Fibroblast of villous mesenchyme (primary cell): Measurements from ENCODE around the gene C7. TPM values are rescaled to one million over a fixed set of nuclear protein-coding genes. Genes with fewer than 3 reads are reported as not detected.

ENCODE experiments used
- DNase-seq: peaks from one replicate; pipeline ENCODE4 v3.0.0-alpha.2; 2010; ENCODE audit warnings: low read depth
- H3K4me3 ChIP-seq: 2 replicates; pipeline ENCODE4 v1.5.1; 2011; ENCODE audit warnings: low read depth, mild to moderate bottlenecking, low read length
- total RNA-seq: library from RNA; depleted of rRNA; stranded (reverse); fragments of >200 nt; gene quantifications from 2 replicates; pipeline ENCODE4 v1.2.3, GENCODE V29; 2012
- TF ChIP-seq, protein P1 (sequence below): IDR thresholded peaks from 2 replicates; pipeline ENCODE4 v1.5.1; 2012; ENCODE audit warnings: low read depth, mild to moderate bottlenecking, low read length; ENCODE audit not compliant: insufficient read depth

C7 gene
- total RNA-seq, 1 donor, result not detected

DNA sequence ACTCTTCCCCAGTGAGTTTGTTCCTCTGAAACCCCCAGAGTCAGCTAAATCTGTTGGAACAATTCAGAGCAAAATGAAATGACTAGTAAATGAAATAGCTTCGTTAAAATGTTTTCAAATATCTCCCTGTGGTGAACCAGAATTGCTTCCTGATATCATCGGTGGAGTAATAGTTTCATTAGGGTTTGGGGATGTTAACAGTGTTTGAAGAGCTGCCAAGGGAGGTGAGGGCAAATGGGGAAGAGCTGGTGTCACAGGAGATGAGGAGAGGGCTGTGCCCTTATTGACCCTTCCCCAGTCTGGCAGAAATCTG lies 4.3 kb upstream of the C7 start:
- no peak for DNase-seq
- no peak overlapping the region for H3K4me3 ChIP-seq
- TF ChIP-seq, protein P1, sequence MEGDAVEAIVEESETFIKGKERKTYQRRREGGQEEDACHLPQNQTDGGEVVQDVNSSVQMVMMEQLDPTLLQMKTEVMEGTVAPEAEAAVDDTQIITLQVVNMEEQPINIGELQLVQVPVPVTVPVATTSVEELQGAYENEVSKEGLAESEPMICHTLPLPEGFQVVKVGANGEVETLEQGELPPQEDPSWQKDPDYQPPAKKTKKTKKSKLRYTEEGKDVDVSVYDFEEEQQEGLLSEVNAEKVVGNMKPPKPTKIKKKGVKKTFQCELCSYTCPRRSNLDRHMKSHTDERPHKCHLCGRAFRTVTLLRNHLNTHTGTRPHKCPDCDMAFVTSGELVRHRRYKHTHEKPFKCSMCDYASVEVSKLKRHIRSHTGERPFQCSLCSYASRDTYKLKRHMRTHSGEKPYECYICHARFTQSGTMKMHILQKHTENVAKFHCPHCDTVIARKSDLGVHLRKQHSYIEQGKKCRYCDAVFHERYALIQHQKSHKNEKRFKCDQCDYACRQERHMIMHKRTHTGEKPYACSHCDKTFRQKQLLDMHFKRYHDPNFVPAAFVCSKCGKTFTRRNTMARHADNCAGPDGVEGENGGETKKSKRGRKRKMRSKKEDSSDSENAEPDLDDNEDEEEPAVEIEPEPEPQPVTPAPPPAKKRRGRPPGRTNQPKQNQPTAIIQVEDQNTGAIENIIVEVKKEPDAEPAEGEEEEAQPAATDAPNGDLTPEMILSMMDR, result no peak

DNA sequence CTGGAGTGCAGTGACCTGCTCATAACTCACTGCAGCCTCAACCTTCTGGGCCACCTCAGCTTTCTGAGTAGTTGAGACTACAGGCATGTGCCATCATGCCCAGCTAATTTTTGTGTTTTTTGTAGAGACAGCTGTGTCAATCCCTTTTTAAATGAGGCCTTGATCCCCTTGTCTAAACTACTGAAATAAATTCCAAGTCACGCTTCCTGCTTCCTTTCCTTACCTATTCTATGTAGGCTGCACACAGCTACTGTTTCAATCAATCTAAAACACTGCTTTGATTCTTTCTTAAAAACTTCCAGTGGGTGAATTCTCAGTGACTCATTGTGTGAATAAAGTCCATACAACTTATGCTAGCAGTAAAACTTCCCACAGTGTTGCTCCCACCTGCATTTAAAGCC lies 2.9 kb upstream of the C7 start:
- DNase-seq, result no peak
- TF ChIP-seq, protein P1, result no peak
- no peak overlapping the region for H3K4me3 ChIP-seq

DNA sequence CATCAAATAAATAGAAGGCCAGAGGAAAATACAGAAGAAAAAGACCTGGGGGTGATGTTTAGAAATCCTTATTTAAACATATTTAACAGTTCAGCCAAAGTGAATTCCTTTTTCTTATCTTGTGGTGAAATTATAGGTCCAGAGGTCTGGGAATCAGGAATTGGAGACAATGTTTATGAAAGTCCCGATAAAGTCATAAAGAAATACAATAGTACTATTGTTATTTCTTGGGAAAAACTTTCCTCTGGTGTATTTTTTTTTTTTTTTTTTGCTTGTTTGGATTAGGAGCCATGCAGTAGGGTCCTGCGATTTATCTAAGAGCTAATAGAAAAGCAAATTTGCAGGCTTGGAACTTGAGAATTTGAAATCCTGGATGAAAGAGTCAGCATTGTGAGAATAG lies 426 bp downstream of the C7 start:
- no peak for DNase-seq

DNA sequence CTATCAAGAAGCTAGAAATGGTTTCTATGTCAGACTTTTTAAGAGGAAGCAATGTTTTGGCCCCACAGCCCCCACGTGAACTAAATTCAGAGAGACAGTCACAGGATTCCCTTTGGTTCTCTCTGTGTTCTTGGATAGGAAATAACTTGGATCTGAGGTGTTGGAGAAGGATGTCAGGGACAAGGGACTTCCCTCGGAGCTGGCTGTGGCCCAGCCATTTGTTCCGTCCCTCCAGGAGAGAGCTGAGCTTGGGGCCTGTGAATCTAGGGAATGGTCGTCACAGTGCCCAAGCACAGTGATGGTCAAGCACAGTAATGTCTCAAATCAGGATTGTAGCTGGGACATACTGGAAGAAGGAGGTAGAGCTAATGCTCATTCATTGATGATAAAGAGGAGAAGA lies 2.0 kb downstream of the C7 start:
- H3K4me3 ChIP-seq, result no peak overlapping the region
- no peak for DNase-seq
- TF ChIP-seq, protein P1, result no peak

More for the DNA sequence above, 426 bp downstream of the C7 start:
- TF ChIP-seq, protein P1, result no peak
- H3K4me3 ChIP-seq, result no peak overlapping the region

DNA sequence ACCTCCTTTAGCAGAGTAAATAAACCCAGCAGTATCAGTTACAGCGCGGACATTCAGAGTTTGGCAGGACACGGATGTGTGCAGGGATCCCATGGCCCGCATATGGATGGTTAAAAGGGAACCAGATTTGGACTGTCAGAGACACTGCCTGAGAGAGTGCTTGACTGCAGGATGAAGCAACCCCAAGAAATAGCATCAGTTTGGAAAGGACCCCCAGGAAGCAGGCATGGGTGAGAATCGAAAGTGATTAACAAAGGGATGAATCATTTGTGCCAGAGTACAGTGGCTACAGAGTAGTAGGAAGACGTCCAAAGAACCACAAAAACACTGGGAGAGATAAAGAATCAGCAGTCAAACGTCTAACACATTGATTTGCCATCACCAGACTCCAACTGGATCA lies 5.5 kb downstream of the C7 start:
- peak; percentile 22 for DNase-seq
- H3K4me3 ChIP-seq, result no peak overlapping the region
- TF ChIP-seq, protein P1, result no peak

DNA sequence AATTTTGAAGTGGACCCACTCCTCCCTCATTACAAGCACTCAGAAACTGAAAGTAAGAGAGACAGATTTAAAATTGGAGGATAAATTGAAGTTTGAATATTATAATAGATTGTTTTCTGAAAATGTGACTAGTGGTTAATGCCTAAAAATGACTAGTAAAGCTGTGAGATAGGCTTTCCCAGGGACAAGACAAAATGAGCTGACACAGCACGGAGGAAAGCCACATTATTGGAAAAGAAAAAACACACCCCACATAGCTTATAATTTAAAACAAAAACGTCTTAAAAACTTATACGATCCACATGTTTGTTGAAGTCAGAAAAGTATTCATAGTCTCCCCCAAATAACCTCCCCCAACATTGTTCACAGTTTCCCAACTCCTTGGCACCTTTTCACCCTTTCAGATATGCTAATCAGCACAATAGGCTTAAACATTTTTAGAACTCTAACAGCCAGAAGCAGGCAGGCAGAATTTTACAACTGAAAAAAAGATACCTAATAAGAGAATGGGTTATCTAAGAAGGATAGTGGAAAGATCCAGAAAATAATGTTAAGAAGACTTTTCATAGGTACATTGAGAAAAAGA lies 6.1 kb downstream of the C7 start:
- H3K4me3 ChIP-seq, result no peak overlapping the region
- TF ChIP-seq, protein P1, result no peak
- no peak for DNase-seq

DNA sequence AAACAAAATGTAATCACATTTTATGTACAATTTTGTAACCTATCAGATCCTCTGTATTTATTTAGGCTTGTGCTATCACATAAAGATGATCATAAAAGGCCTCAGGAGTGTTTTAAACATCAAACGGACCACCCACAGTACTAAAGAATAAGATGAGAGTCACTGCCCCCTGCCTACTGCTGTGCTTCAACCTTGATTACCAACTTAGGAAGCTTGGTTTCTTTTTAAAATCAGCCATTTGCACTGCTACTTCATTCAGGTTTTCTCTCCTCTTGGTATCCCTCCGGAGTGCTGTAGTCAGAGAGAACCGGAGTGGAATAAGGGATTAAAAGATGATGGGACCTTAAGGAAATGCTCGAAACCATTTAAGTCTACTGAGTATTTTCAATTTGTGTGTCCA lies 6.9 kb downstream of the C7 start:
- no peak overlapping the region for H3K4me3 ChIP-seq
- TF ChIP-seq, protein P1, result no peak
- DNase-seq, result no peak
